Measurements from ENCODE around the gene TMOD2. TPM values are rescaled to one million over a fixed set of nuclear protein-coding genes. Genes with fewer than 3 reads are reported as not detected.

TMOD2 gene
- total and polyA plus RNA-seq, 2 experiments from 2014 or later = 3.0 to 5.9 TPM

- Histone ChIP-seq H3K9me2 (ENCODE audit: insufficient read depth) (no peaks in the 10 kb centered on the region), H4K20me1 (replicated peaks; ENCODE audit: insufficient read depth) (no peaks in the 10 kb centered on the region), H3K27ac (ENCODE audit: low read depth) (no peak overlapping the region), H3K27me3 (ENCODE audit: insufficient read depth) (no peaks in the 10 kb centered on the region), H2AFZ (no peak overlapping the region), H3K36me3 (ENCODE audit: insufficient read depth) (0 out of 2 replicates have a peak, but pooled peaks cover 4% of the 10 kb centered on the region), H3K4me2 (no peak overlapping the region), H3K4me1 (ENCODE audit: insufficient read depth) (no peaks in the 10 kb centered on the region), H3K4me3 (no peak overlapping the region), H3K79me2 (replicated peaks; ENCODE audit: insufficient read depth) (no peaks in the 10 kb centered on the region), H3F3A (replicated peaks; ENCODE audit: low read depth) (no peaks in the 10 kb centered on the region)
- no peak for DNase-seq (ENCODE audit: low spot score)
- Mint-ChIP-seq H3K27me3 (ENCODE audit: insufficient read depth, low read depth, poor library complexity) (no peaks in the 10 kb centered on the region), H3K4me1 (no peaks in the 10 kb centered on the region; the same call in 2 of the 3 replicates), H3K36me3 (ENCODE audit: low read depth) (no peaks in the 10 kb centered on the region), H3K9me3 (no peaks in the 10 kb centered on the region; the same call in 2 of the 3 replicates), H3K27ac (no peak overlapping the region), H3K4me3 (no peak overlapping the region)
- no peak for ATAC-seq
- TF ChIP-seq EZH2phosphoT487 (IDR thresholded peaks at IDR 0.05; ENCODE audit: unreplicated experiment) = no peak
Measured at GRCh38 chr15:51793521-51794305, 42.3 kb downstream of the TMOD2 start.

- Histone ChIP-seq H3K4me2 (no peak overlapping the region), H3K27ac (ENCODE audit: low read depth) (no peak overlapping the region), H3K9me2 (ENCODE audit: insufficient read depth) (no peaks in the 10 kb centered on the region), H3K4me1 (ENCODE audit: insufficient read depth) (no peaks in the 10 kb centered on the region), H3F3A (replicated peaks; ENCODE audit: low read depth) (no peaks in the 10 kb centered on the region), H3K36me3 (ENCODE audit: insufficient read depth) (0 out of 2 replicates have a peak, but pooled peaks cover 4% of the 10 kb centered on the region), H3K27me3 (ENCODE audit: insufficient read depth) (no peaks in the 10 kb centered on the region), H4K20me1 (replicated peaks; ENCODE audit: insufficient read depth) (no peaks in the 10 kb centered on the region), H3K4me3 (no peak overlapping the region), H3K79me2 (replicated peaks; ENCODE audit: insufficient read depth) (no peaks in the 10 kb centered on the region), H2AFZ (no peak overlapping the region)
- TF ChIP-seq, protein P1, sequence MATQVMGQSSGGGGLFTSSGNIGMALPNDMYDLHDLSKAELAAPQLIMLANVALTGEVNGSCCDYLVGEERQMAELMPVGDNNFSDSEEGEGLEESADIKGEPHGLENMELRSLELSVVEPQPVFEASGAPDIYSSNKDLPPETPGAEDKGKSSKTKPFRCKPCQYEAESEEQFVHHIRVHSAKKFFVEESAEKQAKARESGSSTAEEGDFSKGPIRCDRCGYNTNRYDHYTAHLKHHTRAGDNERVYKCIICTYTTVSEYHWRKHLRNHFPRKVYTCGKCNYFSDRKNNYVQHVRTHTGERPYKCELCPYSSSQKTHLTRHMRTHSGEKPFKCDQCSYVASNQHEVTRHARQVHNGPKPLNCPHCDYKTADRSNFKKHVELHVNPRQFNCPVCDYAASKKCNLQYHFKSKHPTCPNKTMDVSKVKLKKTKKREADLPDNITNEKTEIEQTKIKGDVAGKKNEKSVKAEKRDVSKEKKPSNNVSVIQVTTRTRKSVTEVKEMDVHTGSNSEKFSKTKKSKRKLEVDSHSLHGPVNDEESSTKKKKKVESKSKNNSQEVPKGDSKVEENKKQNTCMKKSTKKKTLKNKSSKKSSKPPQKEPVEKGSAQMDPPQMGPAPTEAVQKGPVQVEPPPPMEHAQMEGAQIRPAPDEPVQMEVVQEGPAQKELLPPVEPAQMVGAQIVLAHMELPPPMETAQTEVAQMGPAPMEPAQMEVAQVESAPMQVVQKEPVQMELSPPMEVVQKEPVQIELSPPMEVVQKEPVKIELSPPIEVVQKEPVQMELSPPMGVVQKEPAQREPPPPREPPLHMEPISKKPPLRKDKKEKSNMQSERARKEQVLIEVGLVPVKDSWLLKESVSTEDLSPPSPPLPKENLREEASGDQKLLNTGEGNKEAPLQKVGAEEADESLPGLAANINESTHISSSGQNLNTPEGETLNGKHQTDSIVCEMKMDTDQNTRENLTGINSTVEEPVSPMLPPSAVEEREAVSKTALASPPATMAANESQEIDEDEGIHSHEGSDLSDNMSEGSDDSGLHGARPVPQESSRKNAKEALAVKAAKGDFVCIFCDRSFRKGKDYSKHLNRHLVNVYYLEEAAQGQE (IDR thresholded peaks at IDR 0.05; ENCODE audit: unreplicated experiment) = no peak
- peak; percentile 12 for DNase-seq (ENCODE audit: low spot score)
- Mint-ChIP-seq H3K9me3 (no peaks in the 10 kb centered on the region; the same call in 2 of the 3 replicates), H3K4me3 (no peak overlapping the region), H3K36me3 (ENCODE audit: low read depth) (no peaks in the 10 kb centered on the region), H3K27me3 (ENCODE audit: insufficient read depth, low read depth, poor library complexity) (no peaks in the 10 kb centered on the region), H3K27ac (no peak overlapping the region), H3K4me1 (no peaks in the 10 kb centered on the region; the same call in 2 of the 3 replicates)
- peak; percentile 51 for ATAC-seq
Measured at GRCh38 chr15:51796847-51797401, 45.5 kb downstream of the TMOD2 start.

DNA sequence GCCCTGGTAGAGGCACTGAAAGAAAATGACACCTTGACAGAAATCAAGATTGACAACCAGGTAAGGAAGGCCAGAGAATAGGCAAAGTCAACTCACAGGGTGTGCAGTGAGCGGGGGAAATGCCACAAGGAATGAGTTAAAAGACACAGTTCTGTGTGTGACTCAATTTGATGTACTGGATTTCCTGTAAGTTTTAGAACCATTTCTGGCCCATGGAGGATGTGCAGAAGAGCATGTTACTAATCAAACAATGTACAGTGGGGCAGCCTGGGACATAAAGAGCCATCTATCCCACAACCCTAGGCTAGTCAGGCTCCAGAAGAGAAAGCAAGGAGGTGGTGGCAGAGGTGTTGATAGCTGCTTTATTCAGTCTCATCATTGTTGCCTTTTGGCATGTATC is 46.9 kb downstream of the TMOD2 start:
- Histone ChIP-seq H3K27me3 (ENCODE audit: insufficient read depth) (no peaks in the 10 kb centered on the region), H3F3A (replicated peaks; ENCODE audit: low read depth) (no peaks in the 10 kb centered on the region), H3K9me2 (ENCODE audit: insufficient read depth) (no peaks in the 10 kb centered on the region), H3K36me3 (ENCODE audit: insufficient read depth) (0 out of 2 replicates have a peak, but pooled peaks cover 7% of the 10 kb centered on the region), H3K4me3 (no peak overlapping the region), H4K20me1 (replicated peaks; ENCODE audit: insufficient read depth) (no peaks in the 10 kb centered on the region), H3K4me2 (no peak overlapping the region), H3K4me1 (ENCODE audit: insufficient read depth) (no peaks in the 10 kb centered on the region), H3K27ac (ENCODE audit: low read depth) (no peak overlapping the region), H2AFZ (no peak overlapping the region), H3K79me2 (replicated peaks; ENCODE audit: insufficient read depth) (no peaks in the 10 kb centered on the region)
- ATAC-seq (no peak), DNase-seq (ENCODE audit: low spot score) (no peak)
- H3K4me1 Mint-ChIP-seq = no peaks in the 10 kb centered on the region; the same call in 2 of the 3 replicates
- no peak overlapping the region for H3K4me3 Mint-ChIP-seq
- no peaks in the 10 kb centered on the region for H3K9me3 Mint-ChIP-seq
- no peaks in the 10 kb centered on the region for H3K27me3 Mint-ChIP-seq (ENCODE audit: insufficient read depth, low read depth, poor library complexity)
- H3K27ac Mint-ChIP-seq = no peak overlapping the region
- H3K36me3 Mint-ChIP-seq (ENCODE audit: low read depth) = no peaks in the 10 kb centered on the region
- TF ChIP-seq ZNF462 (CRISPR knock-in tag; IDR thresholded peaks at IDR 0.05) (no peak), ZNF331 (CRISPR knock-in tag; IDR thresholded peaks at IDR 0.05; ENCODE audit: low read depth) (no peak), NANOG (IDR thresholded peaks at IDR 0.05; ENCODE audit: borderline replicate concordance) (no peak)
